Aorta (tissue), 5 donors: ENCODE results near the gene RNF227. TPM values are rescaled to one million over a fixed set of nuclear protein-coding genes. Genes with fewer than 3 reads are reported as not detected.

Source experiments
- ATAC-seq: fragments of 200-7000 bp; cut with Tn5 transposase; one replicate; pipeline ENCODE4 v1.9.1; 2022; ENCODE audit warnings: moderate library complexity; ENCODE audit not compliant: low FRiP score
- DNase-seq, 2 donors: peaks; one replicate each; pipeline ENCODE4 v3.0.0-alpha.2; 2020
- H3K27ac ChIP-seq, 2 donors: one replicate each; pipeline ENCODE4 v1.5.1; 2013; ENCODE audit warnings: low read length in 2 of 2, mild to moderate bottlenecking in 2 of 2, moderate library complexity in 2 of 2, control low read depth in 1 of 2, inconsistent platforms in 1 of 2, low read depth in 1 of 2
- H3K27me3 ChIP-seq, 2 donors: one replicate each; pipeline ENCODE4 v1.6.1; 2013; ENCODE audit warnings: control low read depth in 1 of 2, low read length in 1 of 2, mild to moderate bottlenecking in 1 of 2, moderate library complexity in 1 of 2; ENCODE audit not compliant: insufficient read depth in 2 of 2, control insufficient read depth in 1 of 2
- H3K36me3 ChIP-seq, 2 donors: one replicate each; pipeline ENCODE4 v1.6.1; 2013; ENCODE audit warnings: control low read depth in 1 of 2, low read length in 1 of 2, mild to moderate bottlenecking in 1 of 2; ENCODE audit not compliant: insufficient read depth in 2 of 2, control insufficient read depth in 1 of 2
- H3K4me1 ChIP-seq, 2 donors: one replicate each; pipeline ENCODE4 v1.6.1; 2013; ENCODE audit warnings: low read length in 2 of 2, control low read depth in 1 of 2, mild to moderate bottlenecking in 1 of 2, moderate library complexity in 1 of 2; ENCODE audit not compliant: insufficient read depth in 2 of 2, control insufficient read depth in 1 of 2
- H3K4me3 ChIP-seq, 2 donors: one replicate each; pipeline ENCODE4 v1.5.1; 2013; ENCODE audit warnings: low read length in 2 of 2, control low read depth in 1 of 2, mild to moderate bottlenecking in 1 of 2
- H3K9me3 ChIP-seq: one replicate; pipeline ENCODE4 v1.6.1; 2013; ENCODE audit warnings: mild to moderate bottlenecking, low read length; ENCODE audit not compliant: control insufficient read depth
- WGBS, 2 donors: extraction: QIAGEN DNeasy Blood & Tissue Kit; methylation state at CpG; one replicate each; pipeline ENCODE4 v1.1.7; 2013; 5-methylcytosine and 5-hydroxymethylcytosine counted together
- intact Hi-C, 2 donors: fragments of 100-400 bp; cut with DNase I; formaldehyde crosslinking; loops; one replicate each; pipeline versions ENCODE4 v1.14.2 to v1.15.0; 2022
- polyA plus RNA-seq, 2 donors: library from polyadenylated mRNA; stranded (reverse); fragments of 200-250 nt; gene quantifications; one replicate each; pipeline ENCODE4 v1.2.3, GENCODE V29; 2013
- total RNA-seq, 2 donors: library from RNA; stranded (reverse); fragmentation: NEBNext Ultra II Directional; extraction: Animal tissue kit (Norgen Biotek cat#: 25700); gene quantifications; one replicate each; pipeline ENCODE4 v1.2.1, GENCODE V29; 2021
- donor health status: healthy with polysubstance abuse.
- donor health status: Bipolar disorder and iron deficiency.
- donor health status: DM: no; HTN: no; CAD: no.
- donor health status: DM: no; HTN: no; CAD: no.
- donor health status: DM: yes; HTN: yes; CAD: no.

Gene RNF227
- total and polyA plus RNA-seq, 4 donors: 0.50 to 3.0 (median 1.9) TPM

GRCh38 chr17:7922269-7922844, 6.3 kb upstream of the RNF227 start:
- no peaks in the 10 kb centered on the region for H3K4me1 ChIP-seq
- no peaks in the 10 kb centered on the region for H3K9me3 ChIP-seq
- H3K27ac ChIP-seq: no peak overlapping the region
- DNase-seq (no peak), ATAC-seq (no peak)
- H3K36me3 ChIP-seq: no peaks in the 10 kb centered on the region
- H3K4me3 ChIP-seq: peak overlapping the region in 1 of 2 donors; percentile 21
- H3K27me3 ChIP-seq: no peaks in the 10 kb centered on the region
- intact Hi-C loops: loop anchor here in 1 of 2 donors (5.0 kb wide), 1 partner anchor 60 kb away; no protein-coding TSS in a partner anchor
- whole genome bisulfite sequencing, 2 donors: 13 to 16% methylated on average over 16 of the region's 16 CpGs

- intact Hi-C loops: no loop called here
- H3K27ac ChIP-seq: peak overlapping the region in 1 of 2 donors; percentile 76
- ATAC-seq (no peak), DNase-seq (peak; percentile 19 to 48)
- H3K27me3 ChIP-seq: no peaks in the 10 kb centered on the region
- no peak overlapping the region for H3K4me3 ChIP-seq
- 42 to 50% methylated on average over 2 of the region's 2 CpGs for WGBS, 2 donors
- no peaks in the 10 kb centered on the region for H3K4me1 ChIP-seq
- H3K9me3 ChIP-seq: no peaks in the 10 kb centered on the region
- no peaks in the 10 kb centered on the region for H3K36me3 ChIP-seq
Measured at GRCh38 chr17:7916808-7917207, 719 bp upstream of the RNF227 start.

- Histone ChIP-seq H3K4me1 (no peaks in the 10 kb centered on the region), H3K27me3 (no peaks in the 10 kb centered on the region), H3K36me3 (no peaks in the 10 kb centered on the region), H3K27ac (peak overlapping the region in 1 of 2 donors; percentile 76), H3K9me3 (no peaks in the 10 kb centered on the region), H3K4me3 (peak overlapping the region in 1 of 2 donors; percentile 6)
- 21 to 26% methylated on average over 14 to 15 of the region's 15 CpGs for WGBS, 2 donors
- intact Hi-C loops: no loop called here
- peak in 1 of 2 donors; percentile 74 for DNase-seq
- no peak for ATAC-seq
Measured at GRCh38 chr17:7916385-7916682, 245 bp upstream of the RNF227 start.

- H3K27ac ChIP-seq: peak overlapping the region in 1 of 2 donors; percentile 60
- H3K4me1 ChIP-seq: no peaks in the 10 kb centered on the region
- H3K9me3 ChIP-seq: no peaks in the 10 kb centered on the region
- DNase-seq: no peak
- no peaks in the 10 kb centered on the region for H3K27me3 ChIP-seq
- peak; percentile 61 for ATAC-seq
- 1 to 2% methylated on average over 15 of the region's 15 CpGs for WGBS, 2 donors
- H3K36me3 ChIP-seq: no peaks in the 10 kb centered on the region
- H3K4me3 ChIP-seq: peak overlapping the region; percentile 3 to 6
- intact Hi-C loops: loop anchor here in 1 of 2 donors (2.0 kb wide), 1 partner anchor 76 kb away; no protein-coding TSS in a partner anchor
Measured at GRCh38 chr17:7915179-7915610, 894 bp downstream of the RNF227 start.

GRCh38 chr17:7912927-7913524, 3.1 kb downstream of the RNF227 start:
- WGBS, 2 donors: 46 to 47% methylated on average over 3 of the region's 3 CpGs
- intact Hi-C loops: loop anchor here in 1 of 2 donors (1.0 kb wide), 1 partner anchor 76 kb away; no protein-coding TSS in a partner anchor
- ATAC-seq: no peak
- Histone ChIP-seq H3K27me3 (no peaks in the 10 kb centered on the region), H3K27ac (no peak overlapping the region), H3K4me1 (no peaks in the 10 kb centered on the region), H3K36me3 (no peaks in the 10 kb centered on the region), H3K9me3 (no peaks in the 10 kb centered on the region), H3K4me3 (no peak overlapping the region)
- DNase-seq: peak in 1 of 2 donors; percentile 10

- H3K9me3 ChIP-seq: no peaks in the 10 kb centered on the region
- H3K4me3 ChIP-seq: no peak overlapping the region
- H3K27me3 ChIP-seq: no peaks in the 10 kb centered on the region
- H3K4me1 ChIP-seq: no peaks in the 10 kb centered on the region
- no peak for ATAC-seq
- intact Hi-C loops: no loop called here
- WGBS, 2 donors: 77 to 82% methylated on average over 9 of the region's 9 CpGs
- H3K27ac ChIP-seq: no peak overlapping the region
- no peaks in the 10 kb centered on the region for H3K36me3 ChIP-seq
- no peak for DNase-seq
Measured at GRCh38 chr17:7911116-7911515, 5.0 kb downstream of the RNF227 start.

GRCh38 chr17:7910711-7911110, 5.4 kb downstream of the RNF227 start:
- Histone ChIP-seq H3K4me1 (no peaks in the 10 kb centered on the region), H3K4me3 (no peak overlapping the region), H3K27ac (no peak overlapping the region), H3K27me3 (no peaks in the 10 kb centered on the region), H3K36me3 (no peaks in the 10 kb centered on the region), H3K9me3 (no peaks in the 10 kb centered on the region)
- DNase-seq (peak in 1 of 2 donors; percentile 62), ATAC-seq (no peak)
- 94 to 96% methylated on average over 13 of the region's 13 CpGs for WGBS, 2 donors
- intact Hi-C loops: no loop called here

- intact Hi-C loops: no loop called here
- Histone ChIP-seq H3K27me3 (no peaks in the 10 kb centered on the region), H3K9me3 (no peaks in the 10 kb centered on the region), H3K36me3 (peaks cover 0 to 2% of the 10 kb centered on the region in 2 donors), H3K27ac (no peak overlapping the region), H3K4me1 (no peaks in the 10 kb centered on the region), H3K4me3 (no peak overlapping the region)
- DNase-seq (peak in 1 of 2 donors; percentile 51), ATAC-seq (no peak)
- WGBS, 2 donors: 94% methylated on average over 15 of the region's 15 CpGs
Measured at GRCh38 chr17:7910281-7910680, 5.8 kb downstream of the RNF227 start.

GRCh38 chr17:7909089-7909488, 7.0 kb downstream of the RNF227 start:
- Histone ChIP-seq H3K36me3 (peaks cover 0 to 5% of the 10 kb centered on the region in 2 donors), H3K27ac (no peak overlapping the region), H3K9me3 (no peaks in the 10 kb centered on the region), H3K4me1 (no peaks in the 10 kb centered on the region), H3K4me3 (no peak overlapping the region), H3K27me3 (no peaks in the 10 kb centered on the region)
- DNase-seq (peak in 1 of 2 donors; percentile 66), ATAC-seq (peak; percentile 20)
- intact Hi-C loops: no loop called here
- 92 to 93% methylated on average over 29 of the region's 29 CpGs for whole genome bisulfite sequencing, 2 donors
